Ovary (tissue), 9 donors: Measurements from ENCODE around the gene ANKS1B. TPM values are rescaled to one million over a fixed set of nuclear protein-coding genes. Genes with fewer than 3 reads are reported as not detected.
"Not testable (repeated sequence)": the region's sequence is repeated elsewhere in the genome, so short reads cannot be mapped to it uniquely, and the experiment has no call there.

Experiments
- DNase-seq, 5 donors: peaks; one replicate each; pipeline ENCODE4 v3.0.0-alpha.2; 2019 to 2020
- H3K27ac ChIP-seq, 2 donors: fragments of 200-600 bp; one replicate each; pipeline versions ENCODE4 v1.5.1 to v1.8.0; 2019 to 2022
- H3K27me3 ChIP-seq: fragments of 200-600 bp; one replicate; pipeline ENCODE4 v1.8.0; 2022
- H3K36me3 ChIP-seq: fragments of 200-600 bp; sonication (generic); one replicate; pipeline ENCODE4 v1.5.1; 2019
- H3K4me1 ChIP-seq: one replicate; pipeline ENCODE4 v1.8.1; 2013; ENCODE audit warnings: mild to moderate bottlenecking, moderate library complexity; ENCODE audit not compliant: insufficient read depth
- H3K4me3 ChIP-seq: fragments of 200-600 bp; sonication (generic); one replicate; pipeline ENCODE4 v1.5.1; 2017
- H3K9me3 ChIP-seq, 2 donors: fragments of 200-600 bp in 1 of 2; sonication (generic) in 1 of 2; one replicate each; pipeline versions ENCODE4 v1.5.1 to v1.8.1; 2013 to 2019; ENCODE audit warnings: mild to moderate bottlenecking in 1 of 2, moderate library complexity in 1 of 2
- CTCF ChIP-seq, 3 donors: fragments of 450-650 bp in 2 of 3; fragments of 200-600 bp in 1 of 3; IDR thresholded peaks; one replicate each; pipeline versions ENCODE4 v1.5.1 to v1.8.0; 2016 to 2022; ENCODE audit warnings: antibody characterized with exemption in 3 of 3, mild to moderate bottlenecking in 1 of 3
- EP300 ChIP-seq: sonication (generic); formaldehyde crosslinking; IDR thresholded peaks from one replicate; pipeline ENCODE4 v1.6.1; 2017; ENCODE audit warnings: antibody characterized with exemption
- POLR2A ChIP-seq: fragments of 450-650 bp; IDR thresholded peaks from one replicate; pipeline ENCODE4 v1.6.1; 2017; ENCODE audit warnings: antibody characterized with exemption, mild to moderate bottlenecking, moderate library complexity
- WGBS, 3 donors: extraction: QIAGEN DNeasy Blood & Tissue Kit in 1 of 3; methylation state at CpG; one replicate each; pipeline versions ENCODE4 v1.1.5 to v1.1.7; 2013 to 2017; 5-methylcytosine and 5-hydroxymethylcytosine counted together
- intact Hi-C, 4 donors: fragments of 100-400 bp; cut with DNase I; formaldehyde crosslinking; loops; one replicate each; pipeline versions ENCODE4 v1.11.0 to v1.15.1; 2022 to 2023
- polyA plus RNA-seq, 2 donors: library from polyadenylated mRNA; stranded (reverse); fragments of 200-250 nt in 1 of 2; fragments of 350-450 nt in 1 of 2; fragmentation: Illumina TruSeq in 1 of 2; extraction: RNeasy Lipid Tissue Mini Kit (QIAGEN cat#74804) in 1 of 2; gene quantifications; one replicate each; pipeline ENCODE4 v1.2.3, GENCODE V29; 2013 to 2014
- total RNA-seq, 7 donors: library from RNA; depleted of rRNA in 2 of 7; stranded (reverse); fragments of >200 nt in 2 of 7; fragmentation: NEBNext Ultra II Directional in 3 of 7; extraction: Animal tissue kit (Norgen Biotek cat#: 25700) in 3 of 7; gene quantifications; one replicate each; pipeline versions ENCODE4 v1.1.0 to v1.2.4, GENCODE V29; 2016 to 2023
- donor health status: DM: no; HTN: no; CAD: no; lungs with moderate emphysema.
- donor health status: DM: no; HTN: no; CAD: no.
- donor health status: Bipolar disorder and iron deficiency.
- donor health status: DM: yes; HTN: yes; CAD: no.
- donor health status: DM: no; HTN: no; CAD: no.
- donor health status: DM: yes; HTN: yes; CAD: no.

ANKS1B gene
- total and polyA plus RNA-seq, 9 donors = 0.80 to 34.9 (median 7.7) TPM

DNA sequence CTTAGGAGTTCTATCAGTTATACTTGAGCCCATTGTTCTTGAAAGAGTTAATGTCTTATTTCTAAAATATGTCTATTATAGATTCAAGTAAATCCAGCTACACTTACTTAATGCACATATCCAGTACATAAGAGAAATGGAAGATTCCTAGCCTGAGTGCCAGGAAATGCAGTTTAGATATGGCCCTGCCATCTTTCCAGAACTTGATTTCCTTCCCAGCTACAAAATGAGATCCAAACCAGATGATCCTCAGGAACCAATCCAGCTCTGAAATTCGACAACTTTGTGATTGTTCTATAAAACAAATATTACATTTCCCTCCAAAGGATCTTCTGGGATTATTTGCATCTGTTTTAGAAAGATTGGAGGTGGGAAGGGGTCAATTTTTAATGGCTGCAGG, 654.5 kb downstream of the ANKS1B start:
- intact Hi-C loops = no loop called here
- WGBS, 3 donors = 11 to 26% (median 16%) methylated on average over 1 of the region's 1 CpG
- no peak overlapping the region for H3K4me3 ChIP-seq
- no peaks in the 10 kb centered on the region for H3K4me1 ChIP-seq
- no peak for TF ChIP-seq POLR2A
- TF ChIP-seq CTCF (IDR thresholded peaks at IDR 0.05) = no peak
- TF ChIP-seq EP300 = no peak
- no peaks in the 10 kb centered on the region for H3K9me3 ChIP-seq
- no peak overlapping the region for H3K27ac ChIP-seq
- H3K36me3 ChIP-seq = no peaks in the 10 kb centered on the region
- DNase-seq = no peak
- no peaks in the 10 kb centered on the region for H3K27me3 ChIP-seq

GRCh38 chr12:99321210-99321609, 663.5 kb downstream of the ANKS1B start:
- H3K9me3 ChIP-seq, H3K36me3 ChIP-seq, H3K4me3 ChIP-seq, DNase-seq, H3K27ac ChIP-seq, H3K27me3 ChIP-seq, intact Hi-C loops, H3K4me1 ChIP-seq: not testable (repeated sequence)
- 94 to 97% (median 95%) methylated on average over 9 of the region's 9 CpGs for WGBS, 3 donors

GRCh38 chr12:99311373-99311772, 673.4 kb downstream of the ANKS1B start:
- 88 to 95% (median 92%) methylated on average over 1 of the region's 1 CpG for WGBS, 3 donors
- Histone ChIP-seq H3K27me3 (no peaks in the 10 kb centered on the region), H3K9me3 (no peaks in the 10 kb centered on the region), H3K4me1 (no peaks in the 10 kb centered on the region), H3K4me3 (no peak overlapping the region), H3K36me3 (no peaks in the 10 kb centered on the region), H3K27ac (no peak overlapping the region)
- TF ChIP-seq POLR2A (no peak), CTCF (IDR thresholded peaks at IDR 0.05) (no peak), EP300 (no peak)
- intact Hi-C loops = no loop called here
- no peak for DNase-seq

DNA sequence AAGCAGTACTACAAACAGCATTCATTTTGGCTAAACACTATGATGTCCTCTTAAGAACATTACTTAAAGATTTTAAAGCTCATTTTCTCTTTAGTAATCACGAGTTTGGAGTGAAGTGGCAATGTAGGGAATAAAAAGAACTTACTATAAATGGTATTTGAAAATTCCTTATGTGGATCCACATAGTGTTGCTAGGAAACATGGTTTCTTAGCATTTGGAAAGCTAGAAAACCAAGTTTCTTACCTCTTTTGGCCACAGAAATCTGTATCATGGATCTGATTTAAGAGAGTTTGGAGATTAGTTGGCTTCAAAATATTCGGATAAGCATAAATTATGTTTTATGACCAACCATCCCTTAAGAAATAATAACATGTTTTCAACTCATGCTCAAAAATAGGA, 674.9 kb downstream of the ANKS1B start:
- TF ChIP-seq CTCF (IDR thresholded peaks at IDR 0.05) (no peak), POLR2A (no peak), EP300 (no peak)
- intact Hi-C loops = no loop called here
- Histone ChIP-seq H3K4me3 (no peak overlapping the region), H3K9me3 (no peaks in the 10 kb centered on the region), H3K27ac (no peak overlapping the region), H3K27me3 (no peaks in the 10 kb centered on the region), H3K4me1 (no peaks in the 10 kb centered on the region), H3K36me3 (no peaks in the 10 kb centered on the region)
- WGBS, 3 donors = 72 to 74% (median 74%) methylated on average over 2 of the region's 2 CpGs
- DNase-seq = no peak

DNA sequence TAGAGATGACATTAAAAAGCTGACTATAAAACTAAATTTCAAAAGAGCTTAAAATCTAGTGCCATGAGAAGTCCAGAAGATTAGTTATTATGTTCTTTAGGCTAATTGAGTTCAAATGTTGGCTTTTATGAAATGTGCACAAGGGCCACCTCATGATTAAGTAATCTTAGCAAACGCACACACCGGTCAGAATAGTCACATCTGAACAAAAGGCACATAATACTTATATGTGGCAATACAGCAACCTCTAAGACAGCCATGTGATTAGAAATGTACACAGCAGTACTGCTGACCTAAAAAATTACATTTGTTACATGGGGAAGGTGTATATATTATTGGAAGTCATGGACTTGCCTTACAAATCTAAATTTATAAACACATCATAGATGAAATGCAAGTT, 681.9 kb downstream of the ANKS1B start:
- WGBS, 3 donors = 86 to 93% (median 92%) methylated on average over 2 of the region's 2 CpGs
- intact Hi-C loops = no loop called here
- Histone ChIP-seq H3K9me3 (no peaks in the 10 kb centered on the region), H3K27me3 (no peaks in the 10 kb centered on the region), H3K27ac (no peak overlapping the region), H3K4me1 (no peaks in the 10 kb centered on the region), H3K4me3 (no peak overlapping the region), H3K36me3 (no peaks in the 10 kb centered on the region)
- DNase-seq = no peak
- TF ChIP-seq CTCF (IDR thresholded peaks at IDR 0.05) (no peak), EP300 (no peak), POLR2A (no peak)
